Measurements from ENCODE around the gene SDHC.

The SDHC gene

GRCh38 chr1:161314201-161314981 is at the start of gene SDHC:
TSS of gene SDHC (plus strand) at chr1:161314381. CDS start at chr1:161314406, 25 bp downstream.
- peak; percentile 92 for DNase-seq (ENCODE audit: low spot score)

GRCh38 chr1:161265305-161265704 is 48.9 kb upstream of the SDHC start:
- DNase-seq (ENCODE audit: low spot score): no peak

- no peak for DNase-seq (ENCODE audit: low spot score)
Measured at GRCh38 chr1:161266202-161266601, 48.0 kb upstream of the SDHC start.

GRCh38 chr1:161266836-161267235 is 47.3 kb upstream of the SDHC start:
- no peak for DNase-seq (ENCODE audit: low spot score)

- no peak for DNase-seq (ENCODE audit: low spot score)
Measured at GRCh38 chr1:161267321-161267720, 46.9 kb upstream of the SDHC start.

GRCh38 chr1:161273402-161273801 is 40.8 kb upstream of the SDHC start:
- no peak for DNase-seq (ENCODE audit: low spot score)

GRCh38 chr1:161274874-161275273 is 39.3 kb upstream of the SDHC start:
- no peak for DNase-seq (ENCODE audit: low spot score)

GRCh38 chr1:161282991-161283390 is 31.2 kb upstream of the SDHC start:
- DNase-seq (ENCODE audit: low spot score): no peak

- no peak for DNase-seq (ENCODE audit: low spot score)
Measured at GRCh38 chr1:161285113-161285512, 29.1 kb upstream of the SDHC start.

GRCh38 chr1:161285521-161285920 is 28.7 kb upstream of the SDHC start:
- DNase-seq (ENCODE audit: low spot score): no peak

GRCh38 chr1:161287482-161288054 is 26.6 kb upstream of the SDHC start:
- DNase-seq (ENCODE audit: low spot score): no peak

- DNase-seq (ENCODE audit: low spot score): no peak
Measured at GRCh38 chr1:161290779-161291178, 23.4 kb upstream of the SDHC start.

- no peak for DNase-seq (ENCODE audit: low spot score)
Measured at GRCh38 chr1:161297415-161297814, 16.8 kb upstream of the SDHC start.

- no peak for DNase-seq (ENCODE audit: low spot score)
Measured at GRCh38 chr1:161298116-161298515, 16.1 kb upstream of the SDHC start.

- no peak for DNase-seq (ENCODE audit: low spot score)
Measured at GRCh38 chr1:161299347-161299746, 14.8 kb upstream of the SDHC start.

- no peak for DNase-seq (ENCODE audit: low spot score)
Measured at GRCh38 chr1:161300478-161300877, 13.7 kb upstream of the SDHC start.

GRCh38 chr1:161304927-161305866 is 9.0 kb upstream of the SDHC start:
- DNase-seq (ENCODE audit: low spot score): no peak

GRCh38 chr1:161305867-161306519 is 8.2 kb upstream of the SDHC start:
- DNase-seq (ENCODE audit: low spot score): peak; percentile 89

GRCh38 chr1:161307230-161307768 is 6.9 kb upstream of the SDHC start:
- no peak for DNase-seq (ENCODE audit: low spot score)

GRCh38 chr1:161307892-161308638 is 6.1 kb upstream of the SDHC start:
- no peak for DNase-seq (ENCODE audit: low spot score)

- DNase-seq (ENCODE audit: low spot score): no peak
Measured at GRCh38 chr1:161309868-161310267, 4.3 kb upstream of the SDHC start, which contains the start of gene MPZ. TSS of gene MPZ (minus strand) at chr1:161309968. CDS start at chr1:161309905, 63 bp downstream.

All from ecto neural progenitor cell (in vitro differentiated cells).